ACHN (cell line): ENCODE results near the gene EI24.

Experiments
- DNase-seq: peaks from one replicate; pipeline ENCODE4 v3.0.0-alpha.2; 2015
- in situ Hi-C: cut with HindIII; loops from 2 replicates; pipeline ENCODE4 v1.10.0; 2017; ENCODE audit warnings: low sequenced_read_pairs, low pct_ligation_motif_present, low pct_unique_long_range_greater_than_20kb

Gene EI24

DNA sequence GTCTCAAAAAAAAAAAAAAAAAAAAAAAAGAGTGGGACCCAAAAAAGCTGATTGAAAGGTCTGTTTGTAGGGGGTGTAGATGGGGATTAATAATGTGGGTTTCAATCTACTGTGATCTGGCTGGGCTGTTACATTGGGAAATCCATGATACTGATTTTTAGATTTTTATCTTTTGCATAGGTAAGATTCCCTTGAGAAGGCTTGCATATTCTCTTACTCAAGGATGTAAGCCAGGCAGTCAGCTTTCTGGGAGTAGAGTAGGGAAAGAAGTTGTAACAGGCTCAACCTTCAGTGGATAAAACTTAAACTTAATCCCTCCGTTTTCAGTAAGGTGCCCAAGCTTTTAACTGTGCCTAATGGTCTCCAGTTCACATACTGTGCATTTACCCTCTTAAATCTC is 53.8 kb downstream of the EI24 start:
- in situ Hi-C loops: no loop called here

DNA sequence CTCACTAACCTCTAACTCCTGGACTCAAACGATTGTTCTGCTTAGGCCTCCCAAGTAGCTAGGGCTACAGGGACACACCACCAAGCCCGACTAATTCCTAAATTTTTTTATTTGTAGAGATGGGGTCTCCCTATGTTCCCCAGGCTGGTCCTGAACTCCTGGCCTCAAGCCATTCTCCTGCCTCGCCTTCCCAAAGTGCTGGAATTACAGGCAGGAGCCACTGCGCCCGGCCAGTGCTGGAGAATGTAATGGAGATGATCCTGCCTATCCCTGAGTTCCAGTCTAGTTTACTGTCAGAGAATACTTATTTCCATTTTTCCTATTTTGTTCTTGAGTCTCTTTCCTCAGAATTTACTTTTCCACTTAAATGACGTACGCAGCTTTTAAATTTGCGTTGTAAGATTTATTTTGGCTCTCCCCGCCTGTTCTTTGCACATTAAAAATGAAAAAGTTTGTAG is 55.5 kb downstream of the EI24 start, which contains the start of gene CHEK1:
Gene CHEK1, plus strand, starts transcription at position 408 of the 458 bp plus-strand sequence. CDS start 1,606 bp downstream, outside the sequence.
- DNase-seq: no peak
- in situ Hi-C loops: no loop called here

More for the DNA sequence above, 53.8 kb downstream of the EI24 start:
- DNase-seq: no peak

DNA sequence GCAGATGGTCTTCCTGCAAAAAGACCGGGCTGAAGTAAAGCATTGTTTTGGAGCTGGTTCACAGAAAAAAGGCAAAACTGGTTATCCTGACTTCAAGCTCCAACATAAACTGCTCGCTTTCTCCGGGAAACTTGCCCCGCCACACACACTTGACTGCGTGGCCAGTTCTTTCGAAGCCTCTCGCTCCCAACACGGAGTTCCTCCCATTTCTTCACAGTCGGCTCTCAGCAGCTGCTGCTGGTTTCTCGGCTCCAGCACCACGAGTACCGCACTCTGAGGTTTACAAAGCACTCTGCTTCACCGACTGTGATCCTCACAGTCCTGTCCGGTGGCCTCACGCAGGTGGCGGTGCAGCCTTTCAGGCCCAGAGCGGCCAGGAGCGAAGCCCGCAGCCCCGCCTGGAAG is 56.0 kb downstream of the EI24 start:
- no peak for DNase-seq
- in situ Hi-C loops: no loop called here

DNA sequence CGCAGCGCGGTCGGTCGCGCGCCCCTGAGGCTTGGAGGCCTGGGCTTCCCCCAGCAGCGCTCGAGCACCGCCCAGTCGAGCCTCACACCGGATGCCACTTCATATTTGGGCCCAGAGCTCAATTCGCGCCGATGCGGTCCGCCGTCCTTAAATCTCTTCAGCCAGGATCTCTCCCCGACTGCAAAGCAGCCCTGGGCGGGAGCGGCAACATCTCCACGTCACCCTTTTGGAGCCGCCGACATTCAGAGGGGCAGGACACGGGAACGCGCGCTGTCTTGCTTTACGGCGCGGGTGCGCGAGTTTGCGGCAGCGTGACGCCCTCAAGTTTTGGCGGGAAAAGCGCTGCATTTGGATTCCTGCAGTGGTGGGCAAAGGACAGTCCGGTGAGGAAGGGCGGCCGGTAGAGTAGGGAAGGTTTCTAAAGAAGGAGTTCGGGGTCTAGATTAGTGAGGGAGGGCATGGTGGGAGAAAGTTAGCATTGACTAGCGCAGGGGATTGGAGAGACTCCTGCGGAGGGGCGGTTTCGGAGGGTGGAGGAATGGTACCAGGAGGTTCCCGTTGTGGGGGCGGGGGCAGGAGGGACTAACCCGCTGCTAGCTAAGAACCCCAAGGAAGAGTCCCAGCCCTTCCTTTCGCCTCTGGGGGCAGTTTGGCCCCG is 56.5 kb downstream of the EI24 start:
- DNase-seq: peak; percentile 85
- in situ Hi-C loops: no loop called here

DNA sequence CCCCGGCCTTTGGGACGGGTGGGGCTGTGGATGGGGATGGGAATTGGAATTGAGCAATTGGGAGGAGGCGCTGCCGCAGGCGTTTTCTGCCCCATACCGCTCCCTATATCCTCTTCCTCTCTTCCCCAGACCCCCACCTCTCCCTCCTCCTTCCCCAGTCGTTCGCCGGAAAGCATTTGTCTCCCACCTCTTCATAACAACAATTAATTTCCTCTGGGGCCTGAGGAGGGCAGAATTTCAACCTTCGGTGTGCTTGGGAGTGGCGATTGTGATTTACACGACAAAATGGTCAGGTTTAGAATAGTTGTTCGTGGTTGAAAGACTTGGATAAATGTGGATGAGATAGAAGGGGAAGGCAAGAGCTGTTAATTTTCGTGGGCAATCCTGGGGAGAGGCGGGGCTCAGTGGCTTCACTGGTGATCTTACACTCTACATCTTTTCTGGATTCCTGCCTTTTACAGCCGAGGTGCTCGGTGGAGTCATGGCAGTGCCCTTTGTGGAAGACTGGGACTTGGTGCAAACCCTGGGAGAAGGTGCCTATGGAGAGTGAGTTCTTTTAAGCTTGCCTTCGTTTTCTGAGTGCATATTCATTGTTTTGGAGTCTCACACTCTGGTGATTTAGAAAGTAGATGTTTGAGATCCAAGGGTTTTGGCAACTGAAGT is 57.1 kb downstream of the EI24 start:
- in situ Hi-C loops: no loop called here
- peak; percentile 89 for DNase-seq

DNA sequence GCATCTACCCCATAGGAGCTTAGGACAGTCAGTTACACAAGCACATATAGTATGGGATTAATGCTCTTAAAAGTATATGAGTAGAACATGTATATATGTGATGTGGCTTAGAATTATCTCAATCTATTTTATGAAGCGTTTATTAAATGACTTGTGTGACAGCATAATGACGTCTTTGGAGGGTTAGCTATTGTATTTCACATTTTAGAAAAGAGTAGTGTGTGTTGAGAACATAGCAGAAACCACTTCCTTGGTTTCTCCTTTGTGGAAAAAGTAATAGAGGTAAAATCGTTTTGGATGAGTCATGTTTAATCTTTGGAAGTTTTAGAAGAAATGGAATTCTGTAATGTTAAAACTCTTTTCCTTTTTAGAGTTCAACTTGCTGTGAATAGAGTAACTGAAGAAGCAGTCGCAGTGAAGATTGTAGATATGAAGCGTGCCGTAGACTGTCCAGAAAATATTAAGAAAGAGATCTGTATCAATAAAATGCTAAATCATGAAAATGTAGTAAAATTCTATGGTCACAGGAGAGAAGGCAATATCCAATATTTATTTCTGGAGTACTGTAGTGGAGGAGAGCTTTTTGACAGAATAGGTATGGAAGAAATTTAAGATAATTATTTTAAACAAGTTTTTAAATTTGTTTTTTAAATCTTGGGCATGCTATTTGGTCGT is 58.1 kb downstream of the EI24 start:
- in situ Hi-C loops: no loop called here
- DNase-seq: no peak
